Measurements from ENCODE around the gene UNKL.

UNKL gene

GRCh38 chr16:1342526-1343427 lies 71.7 kb downstream of the UNKL start:
- in situ Hi-C loops (cut with MboI; ENCODE audit: low sequenced_read_pairs): no loop called here

- in situ Hi-C loops (cut with MboI; ENCODE audit: low sequenced_read_pairs): no loop called here
These were observed 72.7 kb downstream of the UNKL start for GRCh38 chr16:1341495-1342420.

GRCh38 chr16:1340730-1341494 lies 73.6 kb downstream of the UNKL start:
- in situ Hi-C loops (cut with MboI; ENCODE audit: low sequenced_read_pairs): no loop called here

- in situ Hi-C loops (cut with MboI; ENCODE audit: low sequenced_read_pairs): no loop called here
These were observed 75.4 kb downstream of the UNKL start for GRCh38 chr16:1338855-1339675.

GRCh38 chr16:1338119-1338730 lies 76.3 kb downstream of the UNKL start:
- in situ Hi-C loops (cut with MboI; ENCODE audit: low sequenced_read_pairs): no loop called here

GRCh38 chr16:1337486-1337885 lies 77.0 kb downstream of the UNKL start:
- in situ Hi-C loops (cut with MboI; ENCODE audit: low sequenced_read_pairs): no loop called here

- in situ Hi-C loops (cut with MboI; ENCODE audit: low sequenced_read_pairs): no loop called here
These were observed 77.9 kb downstream of the UNKL start for GRCh38 chr16:1336619-1337018.

- in situ Hi-C loops (cut with MboI; ENCODE audit: low sequenced_read_pairs): no loop called here
These were observed 78.5 kb downstream of the UNKL start for GRCh38 chr16:1335996-1336395.

GRCh38 chr16:1335211-1335971 lies 79.1 kb downstream of the UNKL start:
- in situ Hi-C loops (cut with MboI; ENCODE audit: low sequenced_read_pairs): no loop called here

- in situ Hi-C loops (cut with MboI; ENCODE audit: low sequenced_read_pairs): no loop called here
These were observed 79.8 kb downstream of the UNKL start for GRCh38 chr16:1334739-1335138.

GRCh38 chr16:1333854-1334700 lies 80.4 kb downstream of the UNKL start:
- in situ Hi-C loops (cut with MboI; ENCODE audit: low sequenced_read_pairs): no loop called here

- in situ Hi-C loops (cut with MboI; ENCODE audit: low sequenced_read_pairs): no loop called here
These were observed 81.2 kb downstream of the UNKL start, which contains the start of gene BAIAP3 for GRCh38 chr16:1333149-1333812. Gene BAIAP3 (plus strand): TSS chr16:1333645. CDS start chr16:1338550, 4,905 bp downstream.

GRCh38 chr16:1332618-1333148 lies 81.8 kb downstream of the UNKL start:
- in situ Hi-C loops (cut with MboI; ENCODE audit: low sequenced_read_pairs): no loop called here

- in situ Hi-C loops (cut with MboI; ENCODE audit: low sequenced_read_pairs): no loop called here
These were observed 82.5 kb downstream of the UNKL start for GRCh38 chr16:1331712-1332617.

GRCh38 chr16:1330931-1331711 lies 83.4 kb downstream of the UNKL start:
- in situ Hi-C loops (cut with MboI; ENCODE audit: low sequenced_read_pairs): no loop called here
